ENCODE data around the gene SFN.
"Not testable (repeated sequence)": the region's sequence is repeated elsewhere in the genome, so short reads cannot be mapped to it uniquely, and the experiment has no call there.

SFN gene

DNA sequence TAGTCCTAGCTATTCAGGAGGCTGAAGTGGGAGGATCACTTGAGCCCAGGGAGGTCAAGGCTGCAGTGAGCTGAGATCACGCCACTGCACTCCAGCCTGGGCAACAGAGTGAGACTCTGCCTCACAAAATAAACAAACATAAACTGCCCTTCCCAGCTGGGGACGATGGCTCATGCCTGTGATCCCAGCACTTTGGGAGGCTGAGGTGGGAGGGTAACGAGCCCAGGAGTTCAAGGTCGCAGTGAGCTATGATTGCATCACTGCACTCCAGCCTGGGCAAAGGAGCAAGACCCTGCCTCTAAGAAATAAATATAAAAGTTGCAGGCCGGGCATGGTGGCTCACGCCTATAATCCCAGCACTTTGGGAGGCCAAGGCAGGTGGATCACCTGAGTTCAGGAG is 18.7 kb downstream of the SFN start:
- not testable (repeated sequence) for H3K27me3 ChIP-seq (ENCODE audit: control insufficient read depth in 1 of 2, insufficient read depth in 2 of 2, low read length in 2 of 2); H3K4me1 ChIP-seq (ENCODE audit: insufficient read depth, low read length); H3K9ac ChIP-seq (ENCODE audit: low read length); H3K27ac ChIP-seq (ENCODE audit: low read depth, low read length); H3K4me3 ChIP-seq (ENCODE audit: low read depth in 1 of 2, low read length in 2 of 2); H3K9me3 ChIP-seq (ENCODE audit: low read length)
- peaks cover 65% of the 10 kb centered on the region for H3K36me3 ChIP-seq (ENCODE audit: insufficient read depth, low read length)

DNA sequence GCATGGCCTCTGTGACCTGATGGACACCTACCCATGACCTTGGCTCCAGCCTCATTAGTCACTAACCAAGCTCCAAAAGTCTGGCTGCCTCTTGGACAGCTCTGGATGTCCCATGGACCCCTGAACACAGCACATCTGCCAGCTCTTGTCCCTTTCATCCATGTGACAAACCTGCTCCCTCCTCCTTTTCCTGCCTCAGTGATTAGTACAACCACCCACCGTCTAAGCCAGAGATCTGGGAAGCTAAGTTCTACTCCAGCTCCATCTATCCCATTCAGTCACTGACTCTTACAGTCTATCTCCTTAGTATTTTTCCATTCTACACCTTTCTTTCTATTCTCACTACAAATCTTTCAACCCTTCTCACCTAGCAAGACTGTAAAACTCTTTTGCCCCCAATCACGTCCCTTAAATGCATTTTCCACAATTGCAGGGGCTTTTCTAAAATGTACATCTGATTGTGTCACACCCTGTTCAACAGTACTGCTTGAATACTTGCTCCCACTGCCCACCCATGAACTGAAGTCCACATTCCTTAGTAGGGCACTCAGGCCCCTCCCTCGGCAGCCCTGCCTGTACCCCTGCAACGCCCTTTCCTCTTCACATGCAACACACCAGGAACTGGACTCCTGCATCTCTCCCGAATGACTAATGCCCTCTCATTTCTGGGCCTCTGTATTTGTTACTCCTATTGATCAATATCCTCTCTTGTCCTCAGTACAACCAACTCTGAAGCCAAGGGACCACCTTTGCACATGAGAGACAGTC is 19.9 kb downstream of the SFN start:
- H3K27me3 ChIP-seq (ENCODE audit: control insufficient read depth in 1 of 2, insufficient read depth in 2 of 2, low read length in 2 of 2) = no peaks in the 10 kb centered on the region
- H3K36me3 ChIP-seq (ENCODE audit: insufficient read depth, low read length) = peaks cover 70% of the 10 kb centered on the region
- H3K4me3 ChIP-seq (ENCODE audit: low read depth in 1 of 2, low read length in 2 of 2) = no peak overlapping the region
- H3K4me1 ChIP-seq (ENCODE audit: insufficient read depth, low read length) = no peaks in the 10 kb centered on the region
- no peak overlapping the region for H3K9ac ChIP-seq (ENCODE audit: low read length)
- no peaks in the 10 kb centered on the region for H3K9me3 ChIP-seq (ENCODE audit: low read length)
- no peak overlapping the region for H3K27ac ChIP-seq (ENCODE audit: low read depth, low read length)

DNA sequence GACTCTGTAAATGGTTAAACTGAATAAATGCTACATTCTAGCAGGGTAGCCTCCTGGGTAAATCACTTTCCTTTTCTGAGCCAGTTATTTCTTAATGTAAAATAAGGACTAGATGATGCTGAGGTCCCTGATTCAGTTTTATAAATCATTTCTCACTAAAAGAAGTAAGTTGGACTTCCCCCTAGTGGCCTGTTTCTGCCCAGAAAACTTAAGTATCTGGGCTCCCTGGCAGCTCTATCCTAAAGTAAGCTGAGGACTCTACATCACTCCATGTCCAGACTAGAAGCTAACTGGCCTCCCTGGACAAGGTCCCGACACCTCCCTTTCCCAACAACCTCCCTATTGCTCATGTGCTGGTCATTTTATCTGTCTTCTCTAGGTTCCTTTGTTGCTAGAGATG is 24.2 kb downstream of the SFN start:
- H3K9ac ChIP-seq (ENCODE audit: low read length) = no peak overlapping the region
- peaks cover 58% of the 10 kb centered on the region for H3K36me3 ChIP-seq (ENCODE audit: insufficient read depth, low read length)
- no peaks in the 10 kb centered on the region for H3K9me3 ChIP-seq (ENCODE audit: low read length)
- H3K27me3 ChIP-seq (ENCODE audit: control insufficient read depth in 1 of 2, insufficient read depth in 2 of 2, low read length in 2 of 2) = no peaks in the 10 kb centered on the region
- no peak overlapping the region for H3K27ac ChIP-seq (ENCODE audit: low read depth, low read length)
- peaks cover 22% of the 10 kb centered on the region for H3K4me1 ChIP-seq (ENCODE audit: insufficient read depth, low read length)
- no peak overlapping the region for H3K4me3 ChIP-seq (ENCODE audit: low read depth in 1 of 2, low read length in 2 of 2)

DNA sequence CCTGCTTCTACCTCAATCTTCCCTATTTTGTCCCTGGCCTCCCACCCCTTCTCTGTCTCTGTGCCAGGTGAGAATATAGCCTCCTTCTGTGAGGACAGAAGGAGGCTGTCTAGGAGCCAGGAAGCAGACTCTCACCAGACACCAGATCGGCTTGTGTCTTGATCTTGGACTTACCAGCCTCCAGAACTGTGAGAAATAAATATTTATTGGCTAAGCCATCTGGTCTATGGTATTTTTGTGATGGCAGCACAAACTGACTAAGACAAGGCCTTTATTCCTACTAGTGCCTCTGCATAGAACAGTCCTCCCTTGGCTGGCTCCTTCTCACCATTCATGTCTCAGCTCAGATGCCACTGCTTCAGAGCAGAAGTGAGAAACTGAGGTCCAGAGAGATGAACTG is 25.3 kb downstream of the SFN start:
- no peak overlapping the region for H3K27ac ChIP-seq (ENCODE audit: low read depth, low read length)
- H3K36me3 ChIP-seq (ENCODE audit: insufficient read depth, low read length) = peaks cover 57% of the 10 kb centered on the region
- H3K9ac ChIP-seq (ENCODE audit: low read length) = no peak overlapping the region
- H3K4me3 ChIP-seq (ENCODE audit: low read depth in 1 of 2, low read length in 2 of 2) = no peak overlapping the region
- no peaks in the 10 kb centered on the region for H3K9me3 ChIP-seq (ENCODE audit: low read length)
- no peaks in the 10 kb centered on the region for H3K27me3 ChIP-seq (ENCODE audit: control insufficient read depth in 1 of 2, insufficient read depth in 2 of 2, low read length in 2 of 2)
- peaks cover 22% of the 10 kb centered on the region for H3K4me1 ChIP-seq (ENCODE audit: insufficient read depth, low read length)

DNA sequence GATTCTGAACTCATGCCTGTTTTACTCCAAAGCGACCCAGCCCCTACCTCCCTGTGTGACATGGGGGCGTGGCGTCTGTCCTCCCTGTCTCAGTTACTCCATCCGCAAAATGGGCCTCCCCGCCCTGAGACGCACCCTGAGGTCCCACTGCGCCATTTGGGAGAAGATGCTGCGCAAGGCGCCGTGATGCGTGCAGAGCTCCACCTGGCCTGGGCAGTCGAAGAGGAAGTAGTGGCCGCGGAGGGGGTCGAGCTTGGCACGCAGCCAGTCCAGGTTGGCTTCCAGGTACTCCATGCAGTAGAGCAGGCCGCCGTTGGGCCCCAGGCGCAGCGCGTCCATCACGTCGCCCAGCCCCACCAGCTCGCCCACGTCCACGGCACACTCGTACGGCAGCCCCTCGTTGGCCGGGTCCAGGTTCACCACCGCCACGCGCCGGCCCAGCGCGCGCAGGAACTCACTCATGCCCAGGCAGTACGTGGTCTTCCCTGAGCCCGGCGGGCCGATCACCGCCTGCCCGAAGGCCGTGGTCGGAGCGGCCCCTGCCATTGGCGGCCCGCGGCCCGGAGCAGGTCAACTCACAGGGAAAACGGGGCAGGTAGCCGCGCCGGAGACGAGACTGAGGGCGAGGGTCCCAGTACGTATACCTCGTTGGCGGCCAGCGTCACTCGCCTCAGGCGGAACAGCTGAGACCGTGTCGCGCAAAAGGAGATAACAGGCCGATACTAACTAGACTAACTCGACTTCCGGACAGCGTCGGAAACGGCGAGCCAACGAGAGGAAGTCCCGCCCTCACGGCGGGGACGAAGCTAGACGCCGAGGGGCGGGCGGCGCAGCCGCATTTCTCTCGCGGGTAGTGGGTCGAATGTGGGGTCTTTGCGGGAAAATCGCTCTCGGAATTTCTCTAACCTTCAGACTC is 26.9 kb downstream of the SFN start, which contains the start of gene GPN2:
Gene GPN2, minus strand, starts transcription at position 733 of the 916 bp plus-strand sequence. Its CDS starts 187 bp downstream, at position 546.
- Histone ChIP-seq H3K36me3 (ENCODE audit: insufficient read depth, low read length) (peaks cover 59% of the 10 kb centered on the region), H3K4me3 (ENCODE audit: low read depth in 1 of 2, low read length in 2 of 2) (peak within 1 kb of the TSS; percentile 95 to 96), H3K27ac (ENCODE audit: low read depth, low read length) (peak within 1 kb of the TSS; percentile 97), H3K4me1 (ENCODE audit: insufficient read depth, low read length) (peaks cover 22% of the 10 kb centered on the region), H3K27me3 (ENCODE audit: control insufficient read depth in 1 of 2, insufficient read depth in 2 of 2, low read length in 2 of 2) (no peaks in the 10 kb centered on the region), H3K9me3 (ENCODE audit: low read length) (no peaks in the 10 kb centered on the region), H3K9ac (ENCODE audit: low read length) (peak within 1 kb of the TSS; percentile 83)

DNA sequence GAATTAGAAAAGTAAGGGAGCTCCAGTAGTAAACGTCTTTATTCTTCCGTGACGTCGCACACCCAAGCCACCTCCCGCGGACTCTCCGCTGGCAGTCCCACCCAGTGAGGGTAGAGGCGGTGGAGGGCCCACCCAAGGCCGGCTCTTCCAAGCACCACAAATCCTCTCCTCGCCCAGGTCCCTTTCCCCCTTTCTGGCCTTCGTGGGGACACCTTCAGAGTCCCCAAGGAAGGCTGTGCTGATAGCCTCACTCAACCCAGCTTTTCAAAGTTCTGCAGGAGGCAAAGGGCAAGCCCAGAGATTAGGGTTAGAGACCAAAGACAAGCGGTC is 27.5 kb downstream of the SFN start:
- Histone ChIP-seq H3K27ac (ENCODE audit: low read depth, low read length) (peak overlapping the region; percentile 97), H3K36me3 (ENCODE audit: insufficient read depth, low read length) (peaks cover 59% of the 10 kb centered on the region)

DNA sequence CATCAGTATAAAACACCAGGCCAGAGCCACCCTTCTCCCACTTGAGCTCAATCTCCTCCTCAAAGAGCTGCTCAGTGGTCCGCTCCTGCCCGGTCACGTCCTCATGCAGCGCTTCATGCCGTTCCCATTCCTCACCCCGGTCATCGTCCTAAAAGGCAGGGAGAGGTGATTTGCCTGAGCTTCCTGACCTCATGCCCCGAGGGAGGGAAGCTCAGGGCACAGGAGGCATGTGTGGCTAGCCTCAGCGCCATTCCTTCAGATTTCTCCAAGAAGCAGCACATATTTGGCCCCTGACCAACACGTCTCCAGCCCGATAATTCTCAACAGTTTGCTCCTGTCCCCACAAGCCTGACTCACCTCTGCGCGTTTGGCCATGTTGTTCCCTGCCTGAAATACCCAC is 31.3 kb downstream of the SFN start:
- Histone ChIP-seq H3K36me3 (ENCODE audit: insufficient read depth, low read length) (peaks cover 44% of the 10 kb centered on the region), H3K27ac (ENCODE audit: low read depth, low read length) (no peak overlapping the region), H3K4me3 (ENCODE audit: low read depth in 1 of 2, low read length in 2 of 2) (no peak overlapping the region), H3K27me3 (ENCODE audit: control insufficient read depth in 1 of 2, insufficient read depth in 2 of 2, low read length in 2 of 2) (no peaks in the 10 kb centered on the region), H3K9me3 (ENCODE audit: low read length) (no peaks in the 10 kb centered on the region), H3K4me1 (ENCODE audit: insufficient read depth, low read length) (peaks cover 17% of the 10 kb centered on the region), H3K9ac (ENCODE audit: low read length) (no peak overlapping the region)

More for the DNA sequence above, 27.5 kb downstream of the SFN start:
- H3K9me3 ChIP-seq (ENCODE audit: low read length) = no peaks in the 10 kb centered on the region
- no peaks in the 10 kb centered on the region for H3K27me3 ChIP-seq (ENCODE audit: control insufficient read depth in 1 of 2, insufficient read depth in 2 of 2, low read length in 2 of 2)
- H3K4me1 ChIP-seq (ENCODE audit: insufficient read depth, low read length) = peaks cover 22% of the 10 kb centered on the region
- H3K4me3 ChIP-seq (ENCODE audit: low read depth in 1 of 2, low read length in 2 of 2) = peak overlapping the region; percentile 95 to 96
- peak overlapping the region; percentile 83 for H3K9ac ChIP-seq (ENCODE audit: low read length)

DNA sequence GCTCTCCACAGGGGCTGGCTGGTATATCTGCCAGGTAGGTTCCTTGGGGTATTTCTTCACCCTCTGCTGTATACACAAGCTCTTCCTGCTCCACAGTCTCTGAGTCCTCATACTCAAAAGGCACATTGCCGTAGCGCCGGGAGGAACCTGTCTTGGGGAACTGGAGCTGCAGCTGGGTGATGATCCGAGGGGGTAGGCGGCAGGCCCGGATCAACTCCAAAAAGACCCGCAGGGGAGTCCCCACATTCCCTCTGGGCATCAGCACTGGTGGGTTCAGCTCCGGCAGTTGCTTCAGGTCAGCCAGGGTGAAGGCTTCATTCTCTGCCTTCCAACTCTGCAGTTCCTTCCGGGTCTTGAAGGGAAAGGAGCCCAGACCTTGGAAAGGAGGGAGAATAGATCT is 34.4 kb downstream of the SFN start:
- no peaks in the 10 kb centered on the region for H3K27me3 ChIP-seq (ENCODE audit: control insufficient read depth in 1 of 2, insufficient read depth in 2 of 2, low read length in 2 of 2)
- H3K9ac ChIP-seq (ENCODE audit: low read length) = no peak overlapping the region
- no peak overlapping the region for H3K27ac ChIP-seq (ENCODE audit: low read depth, low read length)
- H3K36me3 ChIP-seq (ENCODE audit: insufficient read depth, low read length) = peaks cover 42% of the 10 kb centered on the region
- no peak overlapping the region for H3K4me3 ChIP-seq (ENCODE audit: low read depth in 1 of 2, low read length in 2 of 2)
- no peaks in the 10 kb centered on the region for H3K9me3 ChIP-seq (ENCODE audit: low read length)
- peaks cover 19% of the 10 kb centered on the region for H3K4me1 ChIP-seq (ENCODE audit: insufficient read depth, low read length)

DNA sequence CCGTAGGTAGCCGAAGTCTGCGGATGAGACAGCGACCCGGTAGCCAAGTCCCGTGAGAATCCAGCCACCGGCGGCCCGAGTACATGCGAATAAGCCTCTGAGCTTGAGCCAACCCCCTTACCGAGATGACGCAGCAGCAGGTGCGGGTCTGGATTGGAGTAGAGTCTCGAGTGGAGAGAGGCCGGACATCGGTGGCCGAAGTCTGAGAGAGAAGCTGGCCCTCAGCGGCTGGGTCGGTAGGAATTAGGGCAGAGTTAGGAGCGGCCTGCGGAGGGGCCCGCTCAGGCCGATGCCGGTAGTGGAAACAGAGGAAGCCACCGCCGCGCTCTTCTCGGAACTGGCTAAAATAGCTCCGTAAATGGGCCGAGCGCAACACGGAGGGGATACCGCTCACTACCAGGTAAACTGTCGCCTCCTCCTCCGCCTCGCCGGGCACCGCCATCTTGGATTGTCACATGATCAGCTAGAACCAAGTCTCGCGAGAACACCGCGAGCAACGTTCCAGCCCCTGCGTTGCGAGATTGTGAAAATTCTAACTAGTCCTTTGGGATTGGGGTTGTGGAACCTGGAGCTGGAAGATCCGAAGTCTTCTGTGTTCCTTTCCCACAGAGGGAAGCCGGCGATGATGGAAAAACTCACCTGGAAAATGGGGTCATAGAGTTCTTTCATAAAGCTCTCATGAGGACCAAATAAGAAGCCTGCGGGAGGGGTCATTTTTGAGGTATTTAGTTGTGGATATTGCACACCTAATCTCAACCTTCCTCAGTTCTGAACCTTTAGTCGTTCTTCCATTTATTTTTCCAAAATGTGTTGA is 37.3 kb downstream of the SFN start, which contains the start of gene GPATCH3:
Gene GPATCH3, minus strand, starts transcription at position 467 of the 814 bp plus-strand sequence. Its CDS starts 25 bp downstream, at position 442.
- H3K27ac ChIP-seq (ENCODE audit: low read depth, low read length) = peak within 1 kb of the TSS; percentile 89
- peak within 1 kb of the TSS; percentile 98 to 99 for H3K4me3 ChIP-seq (ENCODE audit: low read depth in 1 of 2, low read length in 2 of 2)
- H3K36me3 ChIP-seq (ENCODE audit: insufficient read depth, low read length) = peaks cover 14% of the 10 kb centered on the region
- no peaks in the 10 kb centered on the region for H3K27me3 ChIP-seq (ENCODE audit: control insufficient read depth in 1 of 2, insufficient read depth in 2 of 2, low read length in 2 of 2)
- H3K9me3 ChIP-seq (ENCODE audit: low read length) = no peaks in the 10 kb centered on the region
- H3K4me1 ChIP-seq (ENCODE audit: insufficient read depth, low read length) = peaks cover 19% of the 10 kb centered on the region
- H3K9ac ChIP-seq (ENCODE audit: low read length) = peak within 1 kb of the TSS; percentile 87

DNA sequence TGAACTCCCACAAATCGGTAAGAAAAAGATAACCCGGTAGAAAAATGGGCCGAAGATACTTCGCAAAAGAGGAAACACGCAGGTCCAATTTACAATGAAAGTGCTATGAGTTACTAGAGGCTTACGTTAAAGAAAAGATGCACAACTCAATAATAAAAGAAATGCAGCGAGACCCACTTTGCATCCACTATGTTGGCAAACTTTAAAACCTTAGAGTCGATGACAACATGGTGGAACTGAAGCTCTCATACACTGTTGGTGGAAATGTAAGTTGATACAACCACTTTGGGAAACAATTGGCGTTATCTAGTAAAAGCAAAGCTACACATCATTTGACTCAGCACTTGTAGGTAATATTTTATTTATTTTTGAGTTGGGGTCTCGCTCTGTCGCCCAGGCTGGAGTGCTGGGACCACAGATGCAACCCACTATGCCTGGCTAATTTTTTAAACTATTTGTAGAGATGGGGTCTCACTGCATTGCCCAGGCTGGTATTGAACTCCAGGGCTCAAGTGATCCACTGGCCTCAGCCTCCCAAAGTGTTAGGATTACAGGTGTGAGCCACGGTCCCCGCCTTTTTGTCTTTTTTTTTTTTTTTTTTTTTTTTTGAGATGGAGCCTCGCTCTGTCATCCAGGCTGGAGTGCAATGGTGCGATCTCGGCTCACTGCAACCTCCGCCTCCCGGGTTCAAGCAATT is 38.0 kb downstream of the SFN start:
- no peaks in the 10 kb centered on the region for H3K9me3 ChIP-seq (ENCODE audit: low read length)
- peaks cover 19% of the 10 kb centered on the region for H3K4me1 ChIP-seq (ENCODE audit: insufficient read depth, low read length)
- peak overlapping the region; percentile 98 to 99 for H3K4me3 ChIP-seq (ENCODE audit: low read depth in 1 of 2, low read length in 2 of 2)
- peak overlapping the region; percentile 89 for H3K27ac ChIP-seq (ENCODE audit: low read depth, low read length)
- H3K36me3 ChIP-seq (ENCODE audit: insufficient read depth, low read length) = peaks cover 12% of the 10 kb centered on the region
- peak overlapping the region; percentile 87 for H3K9ac ChIP-seq (ENCODE audit: low read length)
- no peaks in the 10 kb centered on the region for H3K27me3 ChIP-seq (ENCODE audit: control insufficient read depth in 1 of 2, insufficient read depth in 2 of 2, low read length in 2 of 2)

Data from muscle layer of colon (tissue), 2 donors.